ENCODE measurements around the gene MAP4K4. TPM values are rescaled to one million over a fixed set of nuclear protein-coding genes. Genes with fewer than 3 reads are reported as not detected.

Gene MAP4K4
- total RNA-seq, 2 experiments from 2014 or later, result 92.8 to 94.0 TPM

DNA sequence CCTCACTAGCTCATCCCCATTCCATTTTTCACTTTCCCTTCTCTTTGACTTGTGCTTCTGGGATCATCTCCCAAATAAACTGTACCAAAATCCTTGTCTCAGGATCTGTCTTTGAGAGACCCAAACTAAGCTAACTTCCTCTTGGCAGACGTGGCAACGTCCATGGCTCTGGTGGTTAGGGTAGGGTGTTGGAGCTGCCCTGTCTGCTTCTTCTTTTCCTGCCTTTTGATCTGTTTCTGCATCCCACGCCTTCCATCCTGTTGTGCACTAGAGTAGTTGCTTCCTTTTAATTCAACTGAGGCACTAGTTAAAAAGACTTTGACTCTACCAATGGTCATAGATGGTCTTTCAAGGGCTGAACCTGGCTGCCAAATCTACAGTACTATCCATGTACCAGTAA is 5.5 kb upstream of the MAP4K4 start:
- DNase-seq, result no peak
- TF ChIP-seq, protein P1, sequence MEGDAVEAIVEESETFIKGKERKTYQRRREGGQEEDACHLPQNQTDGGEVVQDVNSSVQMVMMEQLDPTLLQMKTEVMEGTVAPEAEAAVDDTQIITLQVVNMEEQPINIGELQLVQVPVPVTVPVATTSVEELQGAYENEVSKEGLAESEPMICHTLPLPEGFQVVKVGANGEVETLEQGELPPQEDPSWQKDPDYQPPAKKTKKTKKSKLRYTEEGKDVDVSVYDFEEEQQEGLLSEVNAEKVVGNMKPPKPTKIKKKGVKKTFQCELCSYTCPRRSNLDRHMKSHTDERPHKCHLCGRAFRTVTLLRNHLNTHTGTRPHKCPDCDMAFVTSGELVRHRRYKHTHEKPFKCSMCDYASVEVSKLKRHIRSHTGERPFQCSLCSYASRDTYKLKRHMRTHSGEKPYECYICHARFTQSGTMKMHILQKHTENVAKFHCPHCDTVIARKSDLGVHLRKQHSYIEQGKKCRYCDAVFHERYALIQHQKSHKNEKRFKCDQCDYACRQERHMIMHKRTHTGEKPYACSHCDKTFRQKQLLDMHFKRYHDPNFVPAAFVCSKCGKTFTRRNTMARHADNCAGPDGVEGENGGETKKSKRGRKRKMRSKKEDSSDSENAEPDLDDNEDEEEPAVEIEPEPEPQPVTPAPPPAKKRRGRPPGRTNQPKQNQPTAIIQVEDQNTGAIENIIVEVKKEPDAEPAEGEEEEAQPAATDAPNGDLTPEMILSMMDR (IDR thresholded peaks at IDR 0.05), result no peak
- ChIA-PET CTCF (interaction anchor here (0.6 to 1.7 kb wide), 3 partner anchors 8 to 61 kb away, joined by 3 to 4 read pairs (median 4); no protein-coding TSS in a partner anchor), POLR2A (interaction anchor here (0.6 to 1.1 kb wide), 2 partner anchors 62 to 148 kb away, joined by 3 read pairs; no protein-coding TSS in a partner anchor)
- Histone ChIP-seq H3K36me3 (ENCODE audit: insufficient read depth, low read length) (no peaks in the 10 kb centered on the region), H3K9me3 (ENCODE audit: control insufficient read depth in 1 of 2, insufficient read depth in 1 of 2, low read length in 2 of 2) (no peaks in the 10 kb centered on the region), H3K27me3 (ENCODE audit: control insufficient read depth in 1 of 2, insufficient read depth in 2 of 2, low read length in 2 of 2) (no peaks in the 10 kb centered on the region), H3K4me3 (ENCODE audit: low read length) (no peak overlapping the region), H3K27ac (ENCODE audit: low read depth in 1 of 2, low read length in 2 of 2) (no peak overlapping the region), H3K4me1 (ENCODE audit: insufficient read depth, low read length) (peaks cover 20% of the 10 kb centered on the region)
- Mint-ChIP-seq H3K27ac (no peak overlapping the region), H3K4me1 (ENCODE audit: low read depth) (peaks cover 29% of the 10 kb centered on the region), H3K4me3 (no peak overlapping the region), H3K27me3 (no peaks in the 10 kb centered on the region), H3K36me3 (ENCODE audit: low read depth) (peaks cover 6% of the 10 kb centered on the region), H3K9me3 (peaks cover 2% of the 10 kb centered on the region)
- intact Hi-C loops (cut with DNase I, micrococcal nuclease), result no loop called here
- ATAC-seq (ENCODE audit: poor library complexity), result no peak

DNA sequence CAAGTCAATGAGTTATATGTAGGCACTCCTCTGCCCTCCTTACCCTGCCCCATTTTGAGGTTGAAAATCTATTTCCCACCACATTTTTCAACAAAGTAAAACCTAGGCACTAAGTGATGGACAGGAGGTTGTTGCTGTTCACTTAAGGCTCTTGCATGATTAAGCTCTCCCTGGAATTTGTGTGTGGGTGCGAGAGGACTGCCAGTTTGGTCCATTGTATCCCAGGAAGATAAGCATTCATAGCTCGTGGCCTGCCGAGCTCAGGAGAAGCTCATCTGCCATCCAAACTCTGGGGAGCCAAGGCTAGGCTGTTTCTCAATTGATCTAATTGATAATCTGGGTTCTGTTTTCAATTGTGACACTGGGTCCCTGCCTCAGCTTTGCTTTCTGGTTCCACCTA is 4.7 kb upstream of the MAP4K4 start:
- no peak for DNase-seq
- Mint-ChIP-seq H3K27me3 (no peaks in the 10 kb centered on the region), H3K4me3 (no peak overlapping the region), H3K4me1 (ENCODE audit: low read depth) (peaks cover 29% of the 10 kb centered on the region), H3K9me3 (peaks cover 2% of the 10 kb centered on the region), H3K36me3 (ENCODE audit: low read depth) (peaks cover 6% of the 10 kb centered on the region), H3K27ac (no peak overlapping the region)
- Histone ChIP-seq H3K27me3 (ENCODE audit: control insufficient read depth in 1 of 2, insufficient read depth in 2 of 2, low read length in 2 of 2) (no peaks in the 10 kb centered on the region), H3K9me3 (ENCODE audit: control insufficient read depth in 1 of 2, insufficient read depth in 1 of 2, low read length in 2 of 2) (no peaks in the 10 kb centered on the region), H3K4me1 (ENCODE audit: insufficient read depth, low read length) (peaks cover 20% of the 10 kb centered on the region), H3K27ac (ENCODE audit: low read depth in 1 of 2, low read length in 2 of 2) (no peak overlapping the region), H3K36me3 (ENCODE audit: insufficient read depth, low read length) (no peaks in the 10 kb centered on the region), H3K4me3 (ENCODE audit: low read length) (no peak overlapping the region)
- TF ChIP-seq, protein P1 (IDR thresholded peaks at IDR 0.05), result no peak
- ATAC-seq (ENCODE audit: poor library complexity), result no peak
- ChIA-PET CTCF (interaction anchor here (1.7 kb wide), 1 partner anchor 33 kb away, joined by 3 read pairs; no protein-coding TSS in a partner anchor), POLR2A (interaction anchor here (0.6 kb wide), 1 partner anchor 135 kb away, joined by 3 read pairs; no protein-coding TSS in a partner anchor)
- intact Hi-C loops (cut with DNase I, micrococcal nuclease), result no loop called here

DNA sequence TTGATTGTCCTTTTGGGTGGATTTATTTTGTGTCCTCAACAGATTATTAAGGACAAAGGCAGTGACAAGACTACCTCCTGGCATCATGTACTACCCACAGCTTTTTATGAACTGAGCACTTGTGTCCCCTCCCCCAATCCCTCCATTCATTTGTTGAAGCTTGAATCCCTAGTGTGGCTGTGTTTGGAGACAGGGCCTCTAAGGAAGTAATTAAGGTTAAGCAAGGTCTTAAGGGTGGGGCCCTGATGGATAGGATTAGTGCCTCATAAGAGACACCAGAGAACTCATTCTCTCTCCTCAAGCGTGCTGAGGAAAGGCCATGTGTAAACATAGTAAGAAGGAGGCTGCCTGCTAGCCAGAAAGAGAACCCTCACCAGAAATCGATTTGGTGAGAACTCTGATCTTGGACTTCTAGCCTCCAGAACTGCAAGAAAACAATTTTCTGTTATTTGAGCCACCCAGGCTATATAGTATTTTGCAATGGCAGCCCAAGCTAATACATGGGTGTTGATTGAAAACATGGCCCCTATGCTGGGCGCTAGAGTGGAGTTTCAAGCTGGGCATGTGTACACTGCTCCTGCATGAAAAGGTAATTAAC is 3.4 kb upstream of the MAP4K4 start:
- TF ChIP-seq, protein P1 (IDR thresholded peaks at IDR 0.05), result no peak
- no peak overlapping the region for H3K4me3 ChIP-seq (ENCODE audit: low read length)
- H3K4me3 Mint-ChIP-seq, result no peak overlapping the region
- H3K9me3 Mint-ChIP-seq, result peaks cover 2% of the 10 kb centered on the region
- no peak for DNase-seq
- no peak for ATAC-seq (ENCODE audit: poor library complexity)
- no peak overlapping the region for H3K27ac ChIP-seq (ENCODE audit: low read depth in 1 of 2, low read length in 2 of 2)
- peaks cover 20% of the 10 kb centered on the region for H3K4me1 ChIP-seq (ENCODE audit: insufficient read depth, low read length)
- ChIA-PET CTCF (no interaction called here), POLR2A (no interaction called here)
- H3K36me3 Mint-ChIP-seq (ENCODE audit: low read depth), result peaks cover 6% of the 10 kb centered on the region
- H3K9me3 ChIP-seq (ENCODE audit: control insufficient read depth in 1 of 2, insufficient read depth in 1 of 2, low read length in 2 of 2), result no peaks in the 10 kb centered on the region
- peaks cover 29% of the 10 kb centered on the region for H3K4me1 Mint-ChIP-seq (ENCODE audit: low read depth)
- no peaks in the 10 kb centered on the region for H3K27me3 Mint-ChIP-seq
- no peak overlapping the region for H3K27ac Mint-ChIP-seq
- no peaks in the 10 kb centered on the region for H3K36me3 ChIP-seq (ENCODE audit: insufficient read depth, low read length)
- H3K27me3 ChIP-seq (ENCODE audit: control insufficient read depth in 1 of 2, insufficient read depth in 2 of 2, low read length in 2 of 2), result no peaks in the 10 kb centered on the region
- intact Hi-C loops (cut with DNase I, micrococcal nuclease), result no loop called here

Data from CD4-positive, alpha-beta T cell (primary cell).